Progenitor cell of endocrine pancreas (in vitro differentiated cells): ENCODE measurements around the gene TSPAN4. TPM values are rescaled to one million over a fixed set of nuclear protein-coding genes. Genes with fewer than 3 reads are reported as not detected.

ENCODE experiments used
- DNase-seq: peaks from one replicate; pipeline ENCODE4 v3.0.0; 2021; ENCODE audit warnings: low spot score; ENCODE audit not compliant: unreplicated experiment
- H3K27ac Mint-ChIP-seq: 2 replicates; pipeline ENCODE4 v1.8.0; 2021; ENCODE audit warnings: mild to moderate bottlenecking, moderate library complexity, mixed read lengths
- H3K27me3 Mint-ChIP-seq: 2 replicates; pipeline ENCODE4 v1.8.0; 2021; ENCODE audit warnings: mixed read lengths
- H3K36me3 Mint-ChIP-seq: 2 replicates; pipeline ENCODE4 v1.8.0; 2022; ENCODE audit warnings: mixed read lengths; ENCODE audit not compliant: insufficient read depth
- H3K4me1 Mint-ChIP-seq: 2 replicates; pipeline ENCODE4 v1.8.0; 2021; ENCODE audit warnings: low read depth, mixed read lengths
- H3K4me3 Mint-ChIP-seq: 2 replicates; pipeline ENCODE4 v1.8.0; 2021; ENCODE audit warnings: low read depth, mild to moderate bottlenecking, moderate library complexity, mixed read lengths
- H3K9me3 Mint-ChIP-seq: 2 replicates; pipeline ENCODE4 v1.8.0; 2021; ENCODE audit warnings: low read depth, mixed read lengths
- CTCF ChIP-seq: fragments of 200-600 bp; sonication (generic); IDR thresholded peaks from one replicate; pipeline ENCODE4 v1.5.0; 2021; ENCODE audit warnings: antibody characterized with exemption, mild to moderate bottlenecking; ENCODE audit not compliant: unreplicated experiment
- long read RNA-seq: library from polyadenylated mRNA; unstranded; transcript quantifications from one replicate; pipeline ENCODE4 v2.0.0, GENCODE V29; 2020
- total RNA-seq: library from RNA; stranded (reverse); gene quantifications from 2 replicates; pipeline ENCODE4 v1.2.1, GENCODE V29; 2021

TSPAN4 gene
- 24.9 and 27.7 TPM in 2 replicates for total RNA-seq
- long read RNA-seq, partial matches to known transcripts = 0 of 3 reads
- long read RNA-seq, other reads (novel, unspliced or antisense) = 1 of 3 reads

- peaks cover 15% of the 10 kb centered on the region for H3K4me1 Mint-ChIP-seq
- H3K4me3 Mint-ChIP-seq = peak within 1 kb of the TSS; percentile 84
- peak within 1 kb of the TSS; percentile 92 for H3K27ac Mint-ChIP-seq
- no peaks in the 10 kb centered on the region for H3K36me3 Mint-ChIP-seq
- peaks cover 3% of the 10 kb centered on the region for H3K27me3 Mint-ChIP-seq
- no peaks in the 10 kb centered on the region for H3K9me3 Mint-ChIP-seq
- no peak for TF ChIP-seq CTCF
- peak; percentile 77 for DNase-seq
Observed at GRCh38 chr11:842370-843002, at the start of gene TSPAN4, which contains the start of gene POLR2L. TSPAN4 (plus strand) TSS chr11:842852; CDS start chr11:850305, 7,453 bp downstream. POLR2L (minus strand) TSS chr11:842529; CDS start chr11:842508, 21 bp downstream.

GRCh38 chr11:792873-793272, 49.8 kb upstream of the TSPAN4 start:
- peaks cover 7% of the 10 kb centered on the region for H3K4me1 Mint-ChIP-seq
- H3K4me3 Mint-ChIP-seq = no peak overlapping the region

GRCh38 chr11:793556-793955, 49.1 kb upstream of the TSPAN4 start:
- H3K4me1 Mint-ChIP-seq = peaks cover 7% of the 10 kb centered on the region
- H3K27ac Mint-ChIP-seq = no peak overlapping the region
- no peak overlapping the region for H3K4me3 Mint-ChIP-seq
- no peaks in the 10 kb centered on the region for H3K36me3 Mint-ChIP-seq
- no peaks in the 10 kb centered on the region for H3K27me3 Mint-ChIP-seq
- DNase-seq = no peak
- no peak for TF ChIP-seq CTCF
- no peaks in the 10 kb centered on the region for H3K9me3 Mint-ChIP-seq

More at GRCh38 chr11:792873-793272, 49.8 kb upstream of the TSPAN4 start:
- H3K27me3 Mint-ChIP-seq = no peaks in the 10 kb centered on the region
- no peak overlapping the region for H3K27ac Mint-ChIP-seq
- no peak for TF ChIP-seq CTCF
- no peaks in the 10 kb centered on the region for H3K9me3 Mint-ChIP-seq
- no peaks in the 10 kb centered on the region for H3K36me3 Mint-ChIP-seq
- no peak for DNase-seq

GRCh38 chr11:794013-794765, 48.5 kb upstream of the TSPAN4 start:
- DNase-seq = no peak
- no peaks in the 10 kb centered on the region for H3K9me3 Mint-ChIP-seq
- H3K4me1 Mint-ChIP-seq = peaks cover 7% of the 10 kb centered on the region
- H3K36me3 Mint-ChIP-seq = no peaks in the 10 kb centered on the region
- no peaks in the 10 kb centered on the region for H3K27me3 Mint-ChIP-seq
- no peak for TF ChIP-seq CTCF
- H3K27ac Mint-ChIP-seq = no peak overlapping the region
- H3K4me3 Mint-ChIP-seq = no peak overlapping the region

GRCh38 chr11:794766-795633, 47.7 kb upstream of the TSPAN4 start:
- no peak for DNase-seq
- Mint-ChIP-seq H3K27ac (no peak overlapping the region), H3K27me3 (no peaks in the 10 kb centered on the region), H3K36me3 (no peaks in the 10 kb centered on the region), H3K4me3 (no peak overlapping the region), H3K9me3 (no peaks in the 10 kb centered on the region), H3K4me1 (peaks cover 7% of the 10 kb centered on the region)
- no peak for TF ChIP-seq CTCF
